HG02981 (cell line): ENCODE results near the gene NCSTN.

Experiments used
- ATAC-seq: cut with Tn5 transposase; IDR thresholded peaks from one replicate; pipeline ENCODE4 v1.9.1; 2021; ENCODE audit warnings: mild to moderate bottlenecking, moderate library complexity; ENCODE audit not compliant: unreplicated experiment

The NCSTN gene

DNA sequence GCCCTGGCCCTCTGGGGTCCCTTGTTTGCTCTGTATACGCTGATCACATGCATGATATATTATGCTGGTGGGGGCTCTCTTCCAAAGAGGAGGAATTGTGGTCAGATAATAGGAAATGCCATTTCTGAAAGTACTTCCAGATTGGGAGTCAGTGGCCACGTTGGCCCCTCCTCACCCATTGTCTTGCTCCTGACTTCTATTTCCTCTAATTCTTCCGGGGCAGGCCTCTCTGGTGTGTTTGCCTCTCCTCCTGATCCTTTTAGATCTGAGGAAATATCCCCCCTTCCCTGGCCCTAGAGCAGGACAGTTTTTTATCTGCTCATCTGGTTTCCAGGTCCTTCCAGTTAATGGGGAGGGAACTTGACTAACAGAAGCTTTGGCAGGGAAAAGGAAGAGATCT, 60.1 kb downstream of the NCSTN start:
- ATAC-seq: no peak

DNA sequence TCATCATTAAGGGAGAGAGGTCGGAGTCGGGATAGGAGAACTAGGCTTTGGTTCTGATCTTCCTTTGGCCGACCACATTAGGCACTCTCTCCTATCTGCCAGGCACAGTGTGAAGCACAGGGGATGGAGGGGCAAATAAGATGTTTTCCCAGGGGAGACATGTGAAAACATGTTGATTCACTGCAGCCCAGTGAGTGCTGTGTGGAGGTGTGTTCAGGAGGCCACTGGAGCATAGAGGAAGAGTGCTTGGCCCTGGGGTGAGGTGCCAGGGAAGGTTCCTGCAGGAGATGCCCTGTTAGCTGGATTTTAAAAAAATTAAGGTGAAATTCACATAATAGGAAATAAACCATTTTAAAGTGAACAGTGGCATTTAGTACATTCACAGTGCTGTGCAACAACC, 60.9 kb downstream of the NCSTN start:
- ATAC-seq: no peak

DNA sequence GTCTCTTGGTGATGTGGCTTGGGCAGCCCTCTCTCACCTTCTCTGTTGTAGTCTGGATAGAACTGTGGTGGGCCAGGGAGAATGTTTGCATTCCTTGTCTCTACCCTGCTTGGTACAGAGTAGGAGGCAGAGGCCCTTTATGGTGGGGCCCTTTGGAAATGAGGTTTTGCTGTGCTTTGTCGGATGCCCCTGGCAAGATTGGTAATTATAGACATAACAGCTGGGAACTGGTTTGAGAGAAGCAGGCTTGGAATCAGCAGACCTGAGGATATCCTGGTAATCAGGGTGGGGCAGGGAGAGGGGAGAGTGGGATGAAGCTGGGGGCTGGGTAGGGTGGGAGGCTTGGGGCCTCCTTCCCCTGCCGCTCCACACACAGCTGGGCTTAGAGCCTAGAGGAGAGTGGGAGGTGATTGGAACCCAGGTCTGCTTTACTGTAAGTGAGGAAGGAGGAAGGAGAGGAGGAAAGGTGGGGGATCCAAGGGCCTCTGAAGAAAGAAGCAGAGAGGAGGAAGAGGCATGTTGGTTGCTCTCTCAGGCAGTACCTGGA, 62.2 kb downstream of the NCSTN start:
- ATAC-seq: no peak

DNA sequence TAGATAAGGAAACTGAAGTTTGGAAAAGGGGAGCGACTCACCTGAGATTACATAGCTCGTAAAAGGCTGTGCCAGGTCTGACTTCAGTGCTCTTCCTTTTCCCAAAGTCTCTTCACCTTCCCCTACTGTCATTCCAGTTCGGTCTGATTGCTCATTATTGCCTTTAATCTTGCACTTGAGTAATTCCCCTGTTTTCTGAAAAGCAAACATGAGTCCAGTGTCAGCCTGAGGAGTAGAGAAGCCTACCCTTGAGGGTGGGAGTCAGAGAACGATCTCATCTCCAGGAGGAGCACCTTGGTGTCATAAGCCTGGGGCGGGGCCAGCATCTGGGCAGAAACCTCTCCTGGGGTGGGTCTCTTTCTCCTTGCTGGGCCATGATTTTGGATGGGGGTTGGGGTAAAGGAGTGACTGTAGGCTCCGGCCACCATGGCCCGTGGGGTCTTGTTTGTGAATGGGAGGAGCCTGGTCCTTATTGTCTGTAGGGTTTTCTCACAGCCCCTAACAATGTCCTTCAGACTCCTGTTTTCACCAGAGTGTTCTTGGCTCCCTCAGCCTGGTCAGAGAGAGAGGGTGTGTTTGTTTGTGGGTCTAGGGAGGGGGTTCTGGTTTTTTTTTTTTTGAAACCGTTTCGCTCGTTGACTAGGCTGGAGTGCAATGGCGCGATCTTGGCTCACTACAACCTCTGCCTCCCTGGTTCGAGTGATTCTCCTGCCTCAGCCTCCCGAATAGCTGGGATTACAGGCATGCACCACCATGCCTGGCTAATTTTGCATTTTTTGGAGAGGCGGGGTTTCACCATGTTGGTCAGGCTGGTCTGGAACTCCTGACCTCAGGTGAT, 63.2 kb downstream of the NCSTN start:
- ATAC-seq: no peak

DNA sequence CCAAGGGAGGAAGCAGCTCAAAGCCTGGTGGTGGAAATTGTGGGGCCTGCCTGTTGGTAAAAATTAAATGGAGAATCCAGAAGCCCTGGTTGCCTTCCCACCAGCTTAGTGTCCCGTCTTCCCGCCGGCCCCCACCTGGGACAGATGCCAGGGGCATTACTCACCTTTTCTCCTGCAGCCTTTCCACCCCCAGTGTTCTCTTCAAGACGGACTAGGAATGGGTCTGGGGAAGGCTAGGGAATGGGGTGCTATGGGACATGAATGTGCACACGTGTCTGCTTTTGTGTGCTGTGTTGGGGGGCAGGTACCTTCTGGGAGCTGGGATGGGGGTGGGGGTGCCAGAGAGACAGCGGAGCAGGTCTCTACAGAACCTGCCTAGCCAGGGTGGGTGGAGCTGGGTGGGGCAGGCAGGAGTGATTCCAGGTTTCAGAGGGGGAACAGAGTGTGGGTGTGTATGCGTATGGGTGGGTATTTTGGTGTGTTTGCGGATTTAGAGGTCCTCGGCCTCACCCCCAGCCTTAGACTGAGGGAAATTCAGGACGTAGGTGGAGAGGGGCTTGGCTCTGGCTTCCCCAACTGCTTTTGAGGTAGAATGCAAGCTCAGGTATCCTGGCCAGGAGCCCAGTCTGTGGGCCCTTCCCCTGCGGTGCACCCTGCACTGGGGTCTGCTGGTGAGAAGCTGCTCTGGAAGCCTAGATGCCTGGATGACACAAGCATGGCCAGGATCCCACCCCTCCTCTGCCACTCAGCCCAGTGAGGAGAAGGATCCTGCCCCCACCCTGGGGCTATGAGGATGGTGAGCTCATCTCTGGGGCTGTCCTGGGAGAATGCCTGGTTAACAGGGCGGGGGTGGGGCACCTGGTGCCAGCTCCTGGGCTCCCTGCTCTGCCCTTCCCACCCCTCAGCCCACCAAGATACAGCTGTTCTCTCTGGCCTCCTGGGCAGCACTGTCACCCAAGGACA, 64.9 kb downstream of the NCSTN start:
- no peak for ATAC-seq
